ENCODE results near the gene SYK.
"Not testable (repeated sequence)": the region's sequence is repeated elsewhere in the genome, so short reads cannot be mapped to it uniquely, and the experiment has no call there.

SYK gene

GRCh38 chr9:90882991-90883600 is 81.5 kb downstream of the SYK start:
- Histone ChIP-seq H3K9me3 (ENCODE audit: control insufficient read depth in 2 of 2, low read length in 2 of 2) (no peaks in the 10 kb centered on the region), H3K9ac (ENCODE audit: low read depth in 1 of 2, low read length in 2 of 2) (no peak overlapping the region), H3K27me3 (ENCODE audit: control insufficient read depth in 2 of 2, insufficient read depth in 2 of 2, low read length in 2 of 2) (no peaks in the 10 kb centered on the region), H3K4me3 (ENCODE audit: low read length in 2 of 2) (no peak overlapping the region), H3K27ac (ENCODE audit: low read depth in 2 of 2, low read length in 2 of 2) (no peak overlapping the region), H3K36me3 (ENCODE audit: control insufficient read depth in 2 of 2, insufficient read depth in 2 of 2, low read length in 2 of 2) (peaks cover 30 to 43% of the 10 kb centered on the region in 2 donors), H3K4me1 (ENCODE audit: control insufficient read depth in 2 of 2, insufficient read depth in 2 of 2, low read length in 2 of 2) (no peaks in the 10 kb centered on the region)

DNA sequence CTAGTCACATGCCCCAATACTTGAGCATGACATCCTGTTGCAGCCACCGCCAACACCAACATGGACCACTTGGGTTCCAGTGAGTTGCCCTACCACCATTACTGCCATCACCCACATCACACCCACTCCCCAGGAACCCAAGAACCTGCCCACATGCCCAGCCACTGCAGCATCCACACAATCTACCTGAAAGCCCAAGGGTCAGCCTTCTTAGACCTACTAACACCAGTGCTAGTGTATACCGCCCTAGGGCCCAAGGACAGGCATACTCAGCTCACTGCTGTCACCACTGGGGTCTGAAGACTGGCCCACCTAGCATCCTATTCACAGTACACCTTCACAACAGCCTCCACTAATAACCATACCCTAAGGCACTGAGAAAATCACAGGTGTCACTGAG is 82.0 kb downstream of the SYK start:
- H3K27ac ChIP-seq (ENCODE audit: low read depth in 2 of 2, low read length in 2 of 2), result no peak overlapping the region
- H3K4me1 ChIP-seq (ENCODE audit: control insufficient read depth in 2 of 2, insufficient read depth in 2 of 2, low read length in 2 of 2), result no peaks in the 10 kb centered on the region
- no peak overlapping the region for H3K9ac ChIP-seq (ENCODE audit: low read depth in 1 of 2, low read length in 2 of 2)
- H3K4me3 ChIP-seq (ENCODE audit: low read length in 2 of 2), result no peak overlapping the region
- H3K36me3 ChIP-seq (ENCODE audit: control insufficient read depth in 2 of 2, insufficient read depth in 2 of 2, low read length in 2 of 2), result peaks cover 28 to 43% of the 10 kb centered on the region in 2 donors
- no peaks in the 10 kb centered on the region for H3K27me3 ChIP-seq (ENCODE audit: control insufficient read depth in 2 of 2, insufficient read depth in 2 of 2, low read length in 2 of 2)
- no peaks in the 10 kb centered on the region for H3K9me3 ChIP-seq (ENCODE audit: control insufficient read depth in 2 of 2, low read length in 2 of 2)

DNA sequence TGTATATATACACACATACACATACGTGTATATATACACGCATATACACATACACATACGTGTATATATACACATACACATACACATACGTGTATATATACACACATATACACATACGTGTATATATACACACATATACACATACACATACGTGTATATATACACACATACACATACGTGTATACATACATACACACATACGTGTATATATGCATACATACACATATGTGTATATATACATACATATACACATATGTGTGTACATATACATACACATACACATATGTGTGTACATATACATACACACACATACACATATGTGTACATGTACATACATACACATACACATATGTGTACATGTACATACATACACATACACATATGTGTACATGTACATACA is 82.6 kb downstream of the SYK start:
- no peak overlapping the region for H3K27ac ChIP-seq (ENCODE audit: low read depth in 2 of 2, low read length in 2 of 2)
- peaks cover 32 to 45% of the 10 kb centered on the region in 2 donors for H3K36me3 ChIP-seq (ENCODE audit: control insufficient read depth in 2 of 2, insufficient read depth in 2 of 2, low read length in 2 of 2)
- no peaks in the 10 kb centered on the region for H3K27me3 ChIP-seq (ENCODE audit: control insufficient read depth in 2 of 2, insufficient read depth in 2 of 2, low read length in 2 of 2)
- H3K9me3 ChIP-seq (ENCODE audit: control insufficient read depth in 2 of 2, low read length in 2 of 2), result no peaks in the 10 kb centered on the region
- no peak overlapping the region for H3K9ac ChIP-seq (ENCODE audit: low read depth in 1 of 2, low read length in 2 of 2)
- no peak overlapping the region for H3K4me3 ChIP-seq (ENCODE audit: low read length in 2 of 2)
- H3K4me1 ChIP-seq (ENCODE audit: control insufficient read depth in 2 of 2, insufficient read depth in 2 of 2, low read length in 2 of 2), result no peaks in the 10 kb centered on the region

GRCh38 chr9:90886868-90887267 is 85.2 kb downstream of the SYK start:
- not testable (repeated sequence) for H3K27ac ChIP-seq (ENCODE audit: low read depth in 2 of 2, low read length in 2 of 2); H3K9me3 ChIP-seq (ENCODE audit: control insufficient read depth in 2 of 2, low read length in 2 of 2); H3K9ac ChIP-seq (ENCODE audit: low read depth in 1 of 2, low read length in 2 of 2); H3K4me3 ChIP-seq (ENCODE audit: low read length in 2 of 2); H3K27me3 ChIP-seq (ENCODE audit: control insufficient read depth in 2 of 2, insufficient read depth in 2 of 2, low read length in 2 of 2); H3K4me1 ChIP-seq (ENCODE audit: control insufficient read depth in 2 of 2, insufficient read depth in 2 of 2, low read length in 2 of 2)
- H3K36me3 ChIP-seq (ENCODE audit: control insufficient read depth in 2 of 2, insufficient read depth in 2 of 2, low read length in 2 of 2), result peaks cover 34 to 36% of the 10 kb centered on the region in 2 donors

DNA sequence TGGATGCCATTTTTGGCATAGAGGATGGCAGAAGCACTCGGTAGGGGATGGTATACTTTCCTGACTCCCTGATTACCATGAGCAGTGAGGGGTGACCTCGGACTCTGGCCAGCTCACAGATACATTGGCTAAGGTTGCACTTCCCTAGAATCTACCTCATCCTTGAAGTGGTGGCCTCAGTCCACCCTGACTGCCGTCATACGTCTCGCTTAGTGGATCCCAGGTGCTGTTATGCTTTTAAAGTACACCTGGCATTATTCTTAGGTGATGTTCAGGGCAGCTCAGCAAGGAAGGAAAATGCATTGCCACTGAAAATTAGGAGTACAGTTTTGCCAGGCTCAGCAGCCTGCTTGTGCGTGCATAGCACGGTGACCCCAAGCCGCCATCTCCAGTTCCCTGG is 87.3 kb downstream of the SYK start:
- no peak overlapping the region for H3K9ac ChIP-seq (ENCODE audit: low read depth in 1 of 2, low read length in 2 of 2)
- H3K27ac ChIP-seq (ENCODE audit: low read depth in 2 of 2, low read length in 2 of 2), result no peak overlapping the region
- no peaks in the 10 kb centered on the region for H3K4me1 ChIP-seq (ENCODE audit: control insufficient read depth in 2 of 2, insufficient read depth in 2 of 2, low read length in 2 of 2)
- no peaks in the 10 kb centered on the region for H3K9me3 ChIP-seq (ENCODE audit: control insufficient read depth in 2 of 2, low read length in 2 of 2)
- no peaks in the 10 kb centered on the region for H3K27me3 ChIP-seq (ENCODE audit: control insufficient read depth in 2 of 2, insufficient read depth in 2 of 2, low read length in 2 of 2)
- H3K4me3 ChIP-seq (ENCODE audit: low read length in 2 of 2), result no peak overlapping the region
- H3K36me3 ChIP-seq (ENCODE audit: control insufficient read depth in 2 of 2, insufficient read depth in 2 of 2, low read length in 2 of 2), result peaks cover 32 to 35% of the 10 kb centered on the region in 2 donors

DNA sequence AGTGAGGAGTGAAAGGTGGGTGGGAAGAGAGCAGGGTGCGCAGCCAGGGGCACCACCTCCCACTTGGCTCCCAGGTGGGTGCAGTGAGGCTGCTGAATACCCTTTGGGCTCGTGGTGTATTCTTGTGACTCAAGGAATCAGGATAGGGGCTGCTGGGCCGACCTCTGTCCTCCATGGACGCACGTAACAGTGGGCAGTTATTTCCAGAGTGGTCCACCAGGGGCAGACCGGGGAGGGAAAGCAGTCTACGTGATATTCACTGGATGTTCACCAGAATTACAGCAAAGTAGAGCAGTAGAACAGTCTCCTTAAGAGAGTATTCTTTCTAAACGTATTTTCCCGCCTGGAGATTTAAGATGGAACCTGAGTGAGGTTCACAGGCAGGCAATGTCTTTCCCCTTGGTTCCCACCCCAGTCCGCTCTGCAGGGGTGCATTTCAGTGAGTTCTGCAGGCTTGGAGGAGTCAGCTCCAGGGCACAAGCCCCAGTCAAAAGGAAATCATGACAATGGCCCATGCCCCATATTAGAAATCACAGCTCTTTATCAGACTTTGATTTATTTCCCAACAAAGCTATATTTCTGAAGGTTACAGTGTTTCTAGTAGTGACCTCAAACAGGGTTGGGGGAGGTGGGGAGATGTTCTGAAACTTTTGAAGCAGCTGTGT is 88.7 kb downstream of the SYK start:
- Histone ChIP-seq H3K9me3 (ENCODE audit: control insufficient read depth in 2 of 2, low read length in 2 of 2) (no peaks in the 10 kb centered on the region), H3K4me1 (ENCODE audit: control insufficient read depth in 2 of 2, insufficient read depth in 2 of 2, low read length in 2 of 2) (no peaks in the 10 kb centered on the region), H3K4me3 (ENCODE audit: low read length in 2 of 2) (no peak overlapping the region), H3K36me3 (ENCODE audit: control insufficient read depth in 2 of 2, insufficient read depth in 2 of 2, low read length in 2 of 2) (peaks cover 34 to 39% of the 10 kb centered on the region in 2 donors), H3K27me3 (ENCODE audit: control insufficient read depth in 2 of 2, insufficient read depth in 2 of 2, low read length in 2 of 2) (no peaks in the 10 kb centered on the region), H3K27ac (ENCODE audit: low read depth in 2 of 2, low read length in 2 of 2) (no peak overlapping the region), H3K9ac (ENCODE audit: low read depth in 1 of 2, low read length in 2 of 2) (no peak overlapping the region)

GRCh38 chr9:90891308-90892040 is 89.9 kb downstream of the SYK start:
- Histone ChIP-seq H3K27ac (ENCODE audit: low read depth in 2 of 2, low read length in 2 of 2) (no peak overlapping the region), H3K9me3 (ENCODE audit: control insufficient read depth in 2 of 2, low read length in 2 of 2) (no peaks in the 10 kb centered on the region), H3K9ac (ENCODE audit: low read depth in 1 of 2, low read length in 2 of 2) (no peak overlapping the region), H3K36me3 (ENCODE audit: control insufficient read depth in 2 of 2, insufficient read depth in 2 of 2, low read length in 2 of 2) (peaks cover 37 to 45% of the 10 kb centered on the region in 2 donors), H3K4me1 (ENCODE audit: control insufficient read depth in 2 of 2, insufficient read depth in 2 of 2, low read length in 2 of 2) (no peaks in the 10 kb centered on the region), H3K4me3 (ENCODE audit: low read length in 2 of 2) (no peak overlapping the region), H3K27me3 (ENCODE audit: control insufficient read depth in 2 of 2, insufficient read depth in 2 of 2, low read length in 2 of 2) (no peaks in the 10 kb centered on the region)

- H3K36me3 ChIP-seq (ENCODE audit: control insufficient read depth in 2 of 2, insufficient read depth in 2 of 2, low read length in 2 of 2), result peaks cover 39 to 56% of the 10 kb centered on the region in 2 donors
- H3K9me3 ChIP-seq (ENCODE audit: control insufficient read depth in 2 of 2, low read length in 2 of 2), result no peaks in the 10 kb centered on the region
- H3K4me1 ChIP-seq (ENCODE audit: control insufficient read depth in 2 of 2, insufficient read depth in 2 of 2, low read length in 2 of 2), result no peaks in the 10 kb centered on the region
- no peak overlapping the region for H3K27ac ChIP-seq (ENCODE audit: low read depth in 2 of 2, low read length in 2 of 2)
- no peaks in the 10 kb centered on the region for H3K27me3 ChIP-seq (ENCODE audit: control insufficient read depth in 2 of 2, insufficient read depth in 2 of 2, low read length in 2 of 2)
- no peak overlapping the region for H3K9ac ChIP-seq (ENCODE audit: low read depth in 1 of 2, low read length in 2 of 2)
- no peak overlapping the region for H3K4me3 ChIP-seq (ENCODE audit: low read length in 2 of 2)
Observed at GRCh38 chr9:90892918-90893317, 91.3 kb downstream of the SYK start.

DNA sequence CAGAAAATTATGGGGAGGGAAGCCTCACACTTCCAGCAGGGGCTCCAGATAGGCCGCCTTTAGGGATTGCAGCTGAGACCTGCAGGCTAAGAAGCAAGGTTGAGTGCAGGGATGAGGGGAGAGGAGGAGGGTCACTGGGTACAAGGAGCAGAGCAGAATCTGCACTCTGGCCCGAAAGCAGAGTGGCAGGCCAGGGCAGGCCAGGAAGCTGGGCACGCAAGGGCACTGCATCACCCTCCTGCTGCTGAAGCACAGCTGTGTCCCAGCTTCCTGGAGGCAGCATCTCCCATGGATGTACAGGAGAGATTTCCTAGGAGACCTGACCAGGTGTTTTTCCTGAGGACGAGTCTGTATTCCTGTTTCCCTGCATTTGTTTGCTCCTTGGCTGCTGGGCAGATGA is 92.1 kb downstream of the SYK start:
- Histone ChIP-seq H3K4me1 (ENCODE audit: control insufficient read depth in 2 of 2, insufficient read depth in 2 of 2, low read length in 2 of 2) (no peaks in the 10 kb centered on the region), H3K9me3 (ENCODE audit: control insufficient read depth in 2 of 2, low read length in 2 of 2) (no peaks in the 10 kb centered on the region), H3K36me3 (ENCODE audit: control insufficient read depth in 2 of 2, insufficient read depth in 2 of 2, low read length in 2 of 2) (peaks cover 32 to 54% of the 10 kb centered on the region in 2 donors), H3K4me3 (ENCODE audit: low read length in 2 of 2) (no peak overlapping the region), H3K9ac (ENCODE audit: low read depth in 1 of 2, low read length in 2 of 2) (no peak overlapping the region), H3K27me3 (ENCODE audit: control insufficient read depth in 2 of 2, insufficient read depth in 2 of 2, low read length in 2 of 2) (no peaks in the 10 kb centered on the region), H3K27ac (ENCODE audit: low read depth in 2 of 2, low read length in 2 of 2) (no peak overlapping the region)

DNA sequence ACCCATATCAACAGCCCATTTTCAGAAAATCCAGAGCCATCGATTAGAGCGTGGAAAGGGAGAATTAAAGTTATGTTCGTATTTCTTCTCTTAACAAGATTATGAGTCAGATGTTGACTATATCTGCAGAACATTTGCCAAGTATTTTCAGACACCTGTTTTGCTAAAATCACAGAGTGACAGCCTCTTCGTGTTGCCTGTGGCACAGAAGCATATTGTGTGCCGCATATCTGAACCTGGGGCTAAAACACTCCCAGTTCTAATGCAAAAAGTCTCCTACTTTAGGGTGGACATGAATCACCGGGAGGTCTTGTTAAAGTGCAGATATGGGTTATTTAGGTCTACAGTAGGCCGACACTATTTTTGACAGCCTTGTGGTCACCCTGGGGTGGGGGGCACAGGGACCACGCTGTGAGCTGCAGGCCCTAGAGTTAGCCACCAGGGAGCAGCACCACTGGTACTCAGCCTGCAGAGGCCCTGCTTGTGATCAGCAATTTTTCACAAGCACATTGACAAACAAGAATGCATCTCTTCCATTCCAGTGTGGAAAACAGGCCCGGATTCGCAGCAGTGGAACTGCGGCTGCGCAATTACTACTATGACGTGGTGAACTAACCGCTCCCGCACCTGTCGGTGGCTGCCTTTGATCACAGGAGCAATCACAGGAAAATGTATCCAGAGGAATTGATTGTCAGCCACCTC is 93.5 kb downstream of the SYK start:
- H3K9me3 ChIP-seq (ENCODE audit: control insufficient read depth in 2 of 2, low read length in 2 of 2), result no peaks in the 10 kb centered on the region
- H3K36me3 ChIP-seq (ENCODE audit: control insufficient read depth in 2 of 2, insufficient read depth in 2 of 2, low read length in 2 of 2), result peaks cover 26 to 48% of the 10 kb centered on the region in 2 donors
- no peaks in the 10 kb centered on the region for H3K4me1 ChIP-seq (ENCODE audit: control insufficient read depth in 2 of 2, insufficient read depth in 2 of 2, low read length in 2 of 2)
- no peak overlapping the region for H3K9ac ChIP-seq (ENCODE audit: low read depth in 1 of 2, low read length in 2 of 2)
- no peak overlapping the region for H3K27ac ChIP-seq (ENCODE audit: low read depth in 2 of 2, low read length in 2 of 2)
- H3K27me3 ChIP-seq (ENCODE audit: control insufficient read depth in 2 of 2, insufficient read depth in 2 of 2, low read length in 2 of 2), result no peaks in the 10 kb centered on the region
- no peak overlapping the region for H3K4me3 ChIP-seq (ENCODE audit: low read length in 2 of 2)
